ENCODE data around the gene SIGLEC1. TPM values are rescaled to one million over a fixed set of nuclear protein-coding genes. Genes with fewer than 3 reads are reported as not detected.

Gene SIGLEC1
- total RNA-seq, 1 experiment from 2014 or later: not detected

DNA sequence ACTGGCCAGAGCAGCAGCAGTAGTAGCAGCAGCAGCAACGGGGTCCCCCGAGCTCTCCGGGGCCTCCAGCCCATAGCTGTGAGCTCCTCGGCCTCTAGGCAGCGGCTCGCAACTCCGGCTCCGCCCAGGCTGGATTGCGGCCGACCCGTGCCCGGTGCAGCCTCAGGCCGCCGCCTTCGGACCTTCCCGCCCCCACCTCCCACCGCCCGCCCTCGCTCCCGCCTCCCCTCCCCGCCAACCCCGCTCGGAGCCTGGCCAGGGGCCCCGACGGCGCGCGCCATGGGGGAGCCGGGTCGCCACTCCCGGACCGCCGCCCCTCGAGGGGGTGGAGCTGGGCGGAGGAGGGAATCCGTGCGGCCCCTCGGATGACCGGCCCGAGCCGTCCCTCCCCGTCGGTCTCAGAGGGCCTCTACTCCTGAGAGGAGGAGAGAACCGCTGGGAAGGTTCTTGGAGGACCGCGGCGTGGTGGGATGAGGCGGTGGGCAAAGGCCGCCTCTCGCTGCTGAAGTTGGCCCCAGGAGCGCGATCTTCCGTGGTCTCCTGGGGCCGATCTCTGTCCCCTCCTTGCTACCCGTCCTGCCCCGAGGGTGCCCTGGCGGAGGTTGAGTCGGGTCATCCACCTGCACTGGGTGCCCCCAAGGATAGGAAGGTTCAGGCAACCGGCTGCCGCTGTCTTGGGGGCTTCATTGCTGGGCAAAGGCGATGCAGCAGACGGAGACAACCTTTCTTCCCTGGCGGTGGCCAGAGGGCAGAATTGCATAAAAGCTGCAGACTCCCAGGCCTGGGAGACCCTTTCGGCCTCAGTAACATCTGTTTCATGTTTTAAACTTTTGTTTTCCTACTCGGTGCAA is 30.2 kb downstream of the SIGLEC1 start, which contains the start of gene ADAM33:
TSS of gene ADAM33 (minus strand) at position 80 of the 851 bp plus-strand sequence. CDS start at position 74, 6 bp downstream.
- Histone ChIP-seq H3K4me2 (ENCODE audit: low read length) (peak within 1 kb of the TSS; percentile 78), H3K9me2 (replicated peaks; ENCODE audit: low read length) (no peaks in the 10 kb centered on the region), H3K79me2 (ENCODE audit: low read length) (no peaks in the 10 kb centered on the region), H3K27ac (ENCODE audit: low read length) (no peak within 1 kb of the TSS), H2AFZ (ENCODE audit: low read length) (peak within 1 kb of the TSS; percentile 72; the same call in 1 of the 2 replicates), H3K4me3 (ENCODE audit: low read length) (peak within 1 kb of the TSS; percentile 60), H3K9ac (ENCODE audit: low read length) (no peak within 1 kb of the TSS), H3K27me3 (ENCODE audit: low read length) (peaks cover 9% of the 10 kb centered on the region), H4K20me1 (ENCODE audit: low read length) (no peaks in the 10 kb centered on the region), H3K9me3 (ENCODE audit: low read length) (no peaks in the 10 kb centered on the region), H3K4me1 (ENCODE audit: insufficient read depth, low read length) (peaks cover 10% of the 10 kb centered on the region), H3F3A (ENCODE audit: low read length, unreplicated experiment) (no peaks in the 10 kb centered on the region), H3K36me3 (ENCODE audit: low read depth, low read length) (no peaks in the 10 kb centered on the region)
- TF ChIP-seq EZH2phosphoT487 (IDR thresholded peaks at IDR 0.05; ENCODE audit: borderline replicate concordance, low read length) (no peak), EZH2 (IDR thresholded peaks at IDR 0.05; ENCODE audit: low read length, unreplicated experiment) (no peak)
- TF ChIP-seq, protein P1, sequence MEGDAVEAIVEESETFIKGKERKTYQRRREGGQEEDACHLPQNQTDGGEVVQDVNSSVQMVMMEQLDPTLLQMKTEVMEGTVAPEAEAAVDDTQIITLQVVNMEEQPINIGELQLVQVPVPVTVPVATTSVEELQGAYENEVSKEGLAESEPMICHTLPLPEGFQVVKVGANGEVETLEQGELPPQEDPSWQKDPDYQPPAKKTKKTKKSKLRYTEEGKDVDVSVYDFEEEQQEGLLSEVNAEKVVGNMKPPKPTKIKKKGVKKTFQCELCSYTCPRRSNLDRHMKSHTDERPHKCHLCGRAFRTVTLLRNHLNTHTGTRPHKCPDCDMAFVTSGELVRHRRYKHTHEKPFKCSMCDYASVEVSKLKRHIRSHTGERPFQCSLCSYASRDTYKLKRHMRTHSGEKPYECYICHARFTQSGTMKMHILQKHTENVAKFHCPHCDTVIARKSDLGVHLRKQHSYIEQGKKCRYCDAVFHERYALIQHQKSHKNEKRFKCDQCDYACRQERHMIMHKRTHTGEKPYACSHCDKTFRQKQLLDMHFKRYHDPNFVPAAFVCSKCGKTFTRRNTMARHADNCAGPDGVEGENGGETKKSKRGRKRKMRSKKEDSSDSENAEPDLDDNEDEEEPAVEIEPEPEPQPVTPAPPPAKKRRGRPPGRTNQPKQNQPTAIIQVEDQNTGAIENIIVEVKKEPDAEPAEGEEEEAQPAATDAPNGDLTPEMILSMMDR (conservative IDR thresholded peaks at IDR 0.05; ENCODE audit: low read depth, low read length): no peak
- intact Hi-C loops (cut with micrococcal nuclease): no loop called here
- DNase-seq (no peak), ATAC-seq (peak; percentile 14; the same call in 1 of the 2 replicates)
- POLR2A ChIA-PET (ENCODE audit: unreplicated experiment): no interaction called here
- BruUV-seq (replicated peaks): no TSS peak
- CTCF ChIA-PET: no interaction called here

DNA sequence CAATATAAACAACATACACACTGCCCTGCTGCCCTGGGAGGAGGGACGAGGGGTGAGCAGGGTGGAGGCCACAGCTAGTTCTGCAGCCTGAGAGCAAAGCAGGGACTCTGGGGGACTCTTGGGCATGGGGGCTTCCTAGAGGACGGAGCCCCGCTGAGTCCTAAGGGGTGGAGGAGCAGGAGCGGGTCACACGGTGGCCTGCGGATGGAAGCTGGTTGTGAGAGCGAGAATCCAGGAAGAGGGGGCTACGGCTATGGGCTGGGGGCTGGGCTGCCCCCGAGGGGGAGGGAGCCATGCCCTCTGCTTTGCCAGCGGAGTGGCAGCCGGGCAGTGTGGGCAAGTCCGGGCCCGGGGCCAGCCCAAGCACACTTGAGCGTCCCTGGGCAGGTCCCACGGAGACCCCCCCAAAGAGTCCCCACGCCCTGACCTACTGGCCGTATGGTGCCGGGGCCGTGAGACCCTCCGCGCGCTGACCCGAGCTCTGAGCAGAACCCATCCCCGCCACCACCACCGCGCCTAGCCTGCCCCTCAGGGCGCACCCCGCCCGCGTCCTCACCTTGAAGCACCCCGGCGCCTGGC is 31.0 kb downstream of the SIGLEC1 start:
- Histone ChIP-seq H3K4me1 (ENCODE audit: insufficient read depth, low read length) (peaks cover 3% of the 10 kb centered on the region; the same call in 1 of the 2 replicates), H3K4me2 (ENCODE audit: low read length) (peak overlapping the region; percentile 78), H3K9me2 (replicated peaks; ENCODE audit: low read length) (no peaks in the 10 kb centered on the region), H3K27ac (ENCODE audit: low read length) (no peak overlapping the region), H3K36me3 (ENCODE audit: low read depth, low read length) (no peaks in the 10 kb centered on the region), H3K79me2 (ENCODE audit: low read length) (no peaks in the 10 kb centered on the region), H2AFZ (ENCODE audit: low read length) (peak overlapping the region; percentile 72; the same call in 1 of the 2 replicates), H3K9ac (ENCODE audit: low read length) (no peak overlapping the region), H3F3A (ENCODE audit: low read length, unreplicated experiment) (no peaks in the 10 kb centered on the region), H3K27me3 (ENCODE audit: low read length) (peaks cover 10% of the 10 kb centered on the region), H3K4me3 (ENCODE audit: low read length) (peak overlapping the region; percentile 60), H4K20me1 (ENCODE audit: low read length) (no peaks in the 10 kb centered on the region), H3K9me3 (ENCODE audit: low read length) (no peaks in the 10 kb centered on the region)
- DNase-seq (no peak), ATAC-seq (no peak)
- TF ChIP-seq EZH2 (IDR thresholded peaks at IDR 0.05; ENCODE audit: low read length, unreplicated experiment) (no peak), EZH2phosphoT487 (IDR thresholded peaks at IDR 0.05; ENCODE audit: borderline replicate concordance, low read length) (no peak)
- TF ChIP-seq, protein P1 (conservative IDR thresholded peaks at IDR 0.05; ENCODE audit: low read depth, low read length): no peak
- POLR2A ChIA-PET (ENCODE audit: unreplicated experiment): no interaction called here
- intact Hi-C loops (cut with micrococcal nuclease): no loop called here
- no TSS peak for BruUV-seq (replicated peaks)
- CTCF ChIA-PET: no interaction called here
